Type B pancreatic cell (in vitro differentiated cells): ENCODE measurements around the gene ZNFX1. TPM values are rescaled to one million over a fixed set of nuclear protein-coding genes. Genes with fewer than 3 reads are reported as not detected.
A peak's percentile ranks its signal among the peaks of the same experiment; 100 is the strongest.

Experiments
- DNase-seq: peaks from one replicate; pipeline ENCODE4 v3.0.0; 2021; ENCODE audit warnings: mixed read lengths; ENCODE audit not compliant: unreplicated experiment; ENCODE audit errors: extremely low spot score
- H3K27ac Mint-ChIP-seq: 2 replicates; pipeline ENCODE4 v1.8.0; 2021; ENCODE audit warnings: mild to moderate bottlenecking, mixed read lengths
- H3K27me3 Mint-ChIP-seq: 2 replicates; pipeline ENCODE4 v1.8.0; 2021; ENCODE audit warnings: mixed read lengths
- H3K36me3 Mint-ChIP-seq: 2 replicates; pipeline ENCODE4 v1.8.0; 2021; ENCODE audit warnings: mixed read lengths
- H3K4me1 Mint-ChIP-seq: one replicate; pipeline ENCODE4 v1.8.0; 2021; ENCODE audit warnings: mixed read lengths; ENCODE audit not compliant: unreplicated experiment
- H3K4me3 Mint-ChIP-seq: 2 replicates; pipeline ENCODE4 v1.8.0; 2021; ENCODE audit warnings: mild to moderate bottlenecking, mixed read lengths
- H3K9me3 Mint-ChIP-seq: 2 replicates; pipeline ENCODE4 v1.8.0; 2021; ENCODE audit warnings: mixed read lengths
- total RNA-seq: library from RNA; stranded (reverse); gene quantifications from 2 replicates; pipeline ENCODE4 v1.2.1, GENCODE V29; 2021; ENCODE audit warnings: low replicate concordance
- TF ChIP-seq, protein P1 (sequence below): fragments of 200-600 bp; sonication (generic); conservative IDR thresholded peaks from 2 replicates; pipeline ENCODE4 v1.5.0; 2021; ENCODE audit warnings: antibody characterized with exemption, mild to moderate bottlenecking

Gene ZNFX1
- total RNA-seq, 1 donor from 2014 or later: 14.1 TPM

DNA sequence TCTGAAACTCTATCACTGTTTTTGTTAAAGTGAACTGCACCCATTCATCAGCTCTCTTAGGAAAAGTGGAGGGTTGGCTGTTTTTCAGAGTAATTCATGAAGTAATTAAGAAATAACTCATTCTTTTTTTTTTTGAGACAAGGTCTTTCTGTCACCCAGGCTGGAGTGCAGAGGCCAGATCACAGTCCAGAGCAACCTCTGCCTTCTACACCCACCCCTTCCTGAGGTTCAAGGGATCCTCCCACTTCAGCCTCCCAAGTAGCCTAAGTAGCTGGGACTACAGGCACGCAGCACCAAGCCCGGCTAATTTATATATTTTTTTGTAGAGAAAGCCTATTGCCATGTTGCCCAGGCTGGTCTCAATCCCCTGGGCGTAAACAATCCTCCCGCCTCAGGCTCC is 2.6 kb downstream of the ZNFX1 start:
- H3K9me3 Mint-ChIP-seq: peaks cover 2% of the 10 kb centered on the region
- peaks cover 51% of the 10 kb centered on the region for H3K36me3 Mint-ChIP-seq
- peaks cover 9% of the 10 kb centered on the region for H3K27me3 Mint-ChIP-seq
- H3K27ac Mint-ChIP-seq: peak overlapping the region; percentile 98
- DNase-seq: no peak
- peaks cover 19% of the 10 kb centered on the region for H3K4me1 Mint-ChIP-seq
- peak overlapping the region; percentile 45 for H3K4me3 Mint-ChIP-seq
- TF ChIP-seq, protein P1, sequence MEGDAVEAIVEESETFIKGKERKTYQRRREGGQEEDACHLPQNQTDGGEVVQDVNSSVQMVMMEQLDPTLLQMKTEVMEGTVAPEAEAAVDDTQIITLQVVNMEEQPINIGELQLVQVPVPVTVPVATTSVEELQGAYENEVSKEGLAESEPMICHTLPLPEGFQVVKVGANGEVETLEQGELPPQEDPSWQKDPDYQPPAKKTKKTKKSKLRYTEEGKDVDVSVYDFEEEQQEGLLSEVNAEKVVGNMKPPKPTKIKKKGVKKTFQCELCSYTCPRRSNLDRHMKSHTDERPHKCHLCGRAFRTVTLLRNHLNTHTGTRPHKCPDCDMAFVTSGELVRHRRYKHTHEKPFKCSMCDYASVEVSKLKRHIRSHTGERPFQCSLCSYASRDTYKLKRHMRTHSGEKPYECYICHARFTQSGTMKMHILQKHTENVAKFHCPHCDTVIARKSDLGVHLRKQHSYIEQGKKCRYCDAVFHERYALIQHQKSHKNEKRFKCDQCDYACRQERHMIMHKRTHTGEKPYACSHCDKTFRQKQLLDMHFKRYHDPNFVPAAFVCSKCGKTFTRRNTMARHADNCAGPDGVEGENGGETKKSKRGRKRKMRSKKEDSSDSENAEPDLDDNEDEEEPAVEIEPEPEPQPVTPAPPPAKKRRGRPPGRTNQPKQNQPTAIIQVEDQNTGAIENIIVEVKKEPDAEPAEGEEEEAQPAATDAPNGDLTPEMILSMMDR: no peak

DNA sequence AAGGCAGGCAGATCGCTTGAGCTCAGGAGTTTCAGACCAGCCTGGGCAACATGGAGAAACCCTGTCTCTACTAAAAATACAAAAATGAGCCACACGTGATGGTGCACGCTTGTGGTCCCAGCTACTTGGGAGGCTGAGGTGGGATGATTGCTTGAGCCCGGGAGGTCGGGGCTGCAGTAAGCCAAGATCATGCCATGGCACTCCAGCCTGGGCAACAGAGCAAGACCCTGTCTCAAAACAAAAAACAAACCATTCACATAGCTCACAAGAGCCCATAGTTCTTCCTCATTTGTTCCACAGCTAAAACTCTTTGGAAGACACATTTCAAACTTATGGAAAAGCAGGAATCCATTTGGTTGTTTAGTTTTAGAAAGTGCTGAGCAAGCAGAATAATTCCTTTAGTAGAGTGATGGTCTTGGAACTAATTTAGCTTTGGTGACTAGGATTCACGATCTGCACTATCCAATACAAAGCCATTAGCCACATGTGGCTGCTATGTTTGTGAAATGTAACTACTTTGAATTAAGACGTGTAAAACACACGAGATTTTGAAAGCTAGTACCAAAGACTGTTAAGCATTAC is 4.1 kb downstream of the ZNFX1 start:
- Mint-ChIP-seq H3K4me3 (no peak overlapping the region), H3K9me3 (peaks cover 4% of the 10 kb centered on the region), H3K4me1 (peaks cover 16% of the 10 kb centered on the region), H3K27me3 (peaks cover 5% of the 10 kb centered on the region), H3K36me3 (peaks cover 50% of the 10 kb centered on the region), H3K27ac (no peak overlapping the region)
- no peak for DNase-seq
- TF ChIP-seq, protein P1: no peak

DNA sequence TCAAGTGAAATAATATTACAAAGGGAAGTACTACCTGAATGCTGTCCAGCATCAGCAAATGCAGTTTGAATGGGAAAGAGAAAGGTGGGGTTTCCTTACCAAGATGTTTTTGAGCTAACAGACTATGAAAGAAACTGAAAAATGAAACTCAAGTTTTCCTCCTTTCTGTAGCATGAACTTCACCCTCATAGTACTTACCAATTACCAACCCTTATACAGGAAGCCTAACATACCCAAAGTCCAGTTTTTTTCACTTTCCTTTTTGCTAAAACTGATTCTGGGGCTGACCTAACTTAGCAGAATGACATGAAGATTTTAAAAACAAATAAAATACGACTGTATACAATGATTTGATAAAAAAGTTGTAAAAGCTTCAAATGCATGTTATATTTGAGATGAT is 5.2 kb downstream of the ZNFX1 start:
- TF ChIP-seq, protein P1: no peak
- DNase-seq: no peak
- Mint-ChIP-seq H3K9me3 (peaks cover 4% of the 10 kb centered on the region), H3K27me3 (no peaks in the 10 kb centered on the region), H3K4me1 (peaks cover 16% of the 10 kb centered on the region), H3K36me3 (peaks cover 50% of the 10 kb centered on the region), H3K27ac (no peak overlapping the region), H3K4me3 (no peak overlapping the region)

DNA sequence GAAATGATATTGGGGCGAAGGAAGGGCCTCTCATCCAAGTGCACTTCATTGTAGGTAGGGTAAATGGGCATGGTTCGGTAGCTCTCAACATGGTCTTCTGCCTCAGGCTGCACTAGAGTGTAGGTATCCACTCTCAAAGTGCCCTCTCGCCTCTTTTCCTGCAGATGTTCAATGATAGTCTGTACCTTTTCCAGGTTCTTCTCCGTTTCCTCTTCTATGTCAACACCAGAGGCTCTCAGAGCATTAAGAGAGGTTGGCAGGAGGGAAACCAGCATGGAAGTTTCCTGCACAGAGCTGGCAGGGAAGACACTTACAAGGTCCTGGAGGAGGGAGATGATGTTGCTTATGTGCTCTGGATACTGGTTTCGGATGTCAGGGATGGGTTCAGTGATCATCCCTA is 7.1 kb downstream of the ZNFX1 start:
- Mint-ChIP-seq H3K27me3 (no peaks in the 10 kb centered on the region), H3K27ac (no peak overlapping the region), H3K4me1 (peaks cover 6% of the 10 kb centered on the region), H3K36me3 (peaks cover 50% of the 10 kb centered on the region), H3K4me3 (no peak overlapping the region), H3K9me3 (peaks cover 4% of the 10 kb centered on the region)
- no peak for DNase-seq
- TF ChIP-seq, protein P1: no peak

DNA sequence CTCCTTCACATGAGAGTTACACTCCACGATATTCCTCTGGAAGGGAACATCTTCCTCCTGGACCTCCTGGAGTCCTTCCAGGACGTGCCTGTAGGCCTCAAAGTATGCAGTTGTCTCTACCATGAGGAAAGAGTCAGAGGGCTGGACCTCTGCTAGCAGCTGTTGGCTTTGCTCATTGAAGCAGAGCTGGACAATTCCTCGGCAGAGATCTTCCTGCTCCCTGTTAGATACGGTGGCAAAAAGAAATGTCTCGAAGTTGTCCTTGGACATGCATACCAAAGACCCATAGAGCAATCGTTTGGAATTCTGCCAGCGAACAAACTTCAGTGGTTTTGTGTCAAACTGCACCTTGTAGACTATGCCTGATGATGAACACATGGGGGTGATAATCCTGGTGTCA is 7.7 kb downstream of the ZNFX1 start:
- no peak for DNase-seq
- peaks cover 4% of the 10 kb centered on the region for H3K9me3 Mint-ChIP-seq
- TF ChIP-seq, protein P1: no peak
- no peak overlapping the region for H3K27ac Mint-ChIP-seq
- H3K4me3 Mint-ChIP-seq: no peak overlapping the region
- H3K27me3 Mint-ChIP-seq: no peaks in the 10 kb centered on the region
- peaks cover 6% of the 10 kb centered on the region for H3K4me1 Mint-ChIP-seq
- peaks cover 48% of the 10 kb centered on the region for H3K36me3 Mint-ChIP-seq
